ENCODE measurements around the gene OXT.
A peak's percentile ranks its signal among the peaks of the same experiment; 100 is the strongest.
"Not testable (repeated sequence)": the region's sequence is repeated elsewhere in the genome, so short reads cannot be mapped to it uniquely, and the experiment has no call there.

OXT gene

GRCh38 chr20:3071610-3072529, at the start of gene OXT:
TSS of gene OXT (plus strand) at chr20:3071620. CDS start at chr20:3071656, 36 bp downstream.
- DNase-seq (ENCODE audit: low read depth, low spot score) = no peak

- no peak for DNase-seq (ENCODE audit: low read depth, low spot score)
These were observed 49.6 kb upstream of the OXT start for GRCh38 chr20:3021777-3022176.

DNA sequence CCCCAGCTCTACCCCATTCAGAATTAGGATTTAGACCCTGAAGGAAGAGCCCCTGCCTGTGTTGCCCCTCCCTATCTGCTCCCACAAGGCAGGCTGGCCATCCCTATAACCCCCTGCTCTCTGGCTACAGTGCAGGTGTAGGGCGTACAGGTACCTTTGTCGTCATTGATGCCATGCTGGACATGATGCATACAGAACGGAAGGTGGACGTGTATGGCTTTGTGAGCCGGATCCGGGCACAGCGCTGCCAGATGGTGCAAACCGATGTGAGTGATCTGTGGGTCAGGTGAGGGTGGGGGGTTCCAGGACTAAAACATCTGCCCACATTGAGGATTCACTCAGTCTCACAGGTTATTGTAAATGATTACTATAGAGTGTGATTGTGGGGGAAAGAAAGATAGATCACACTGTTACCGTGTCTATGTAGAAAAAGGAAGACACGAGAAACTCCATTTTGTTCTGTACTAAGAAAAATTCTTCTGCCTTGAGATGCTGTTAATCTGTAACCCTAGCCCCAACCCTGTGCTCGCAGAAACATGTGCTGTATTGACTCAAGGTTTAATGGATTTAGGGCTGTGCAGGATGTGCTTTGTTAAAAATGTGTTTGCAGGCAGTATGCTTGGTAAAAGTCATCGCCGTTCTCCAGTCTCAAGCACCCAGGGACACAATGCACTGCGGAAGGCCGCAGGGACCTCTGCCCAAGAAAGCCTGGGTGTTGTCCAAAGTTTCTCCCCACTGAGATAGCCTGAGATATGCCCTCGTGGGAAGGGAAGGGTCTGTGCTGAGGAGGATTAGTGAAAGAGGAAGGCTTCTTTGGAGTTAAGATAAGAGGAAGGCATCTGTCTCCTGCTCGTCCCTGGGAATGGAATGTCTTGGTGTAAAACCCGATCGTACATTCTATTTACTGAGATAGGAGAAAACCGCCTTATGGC, 48.6 kb upstream of the OXT start:
- DNase-seq (ENCODE audit: low read depth, low spot score) = not testable (repeated sequence)

DNA sequence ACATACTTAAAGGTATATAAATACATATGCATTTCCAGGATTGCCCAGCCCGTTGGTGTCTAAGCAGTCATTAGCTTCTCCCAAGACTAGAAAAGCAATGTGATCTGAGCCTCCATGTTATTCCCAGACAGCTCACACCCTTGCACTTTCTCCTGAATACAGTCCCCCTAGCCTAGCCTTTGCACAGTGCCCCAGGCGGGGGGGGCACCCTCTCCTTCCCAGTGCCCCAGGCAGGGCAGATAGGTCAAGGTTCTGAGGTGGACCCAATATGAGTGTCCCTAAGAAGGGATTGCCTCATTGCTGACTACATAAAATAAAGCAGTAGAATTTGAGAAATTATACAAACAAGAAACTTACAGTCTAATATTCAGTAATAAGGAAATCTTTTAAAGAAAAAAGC, 43.4 kb upstream of the OXT start:
- no peak for DNase-seq (ENCODE audit: low read depth, low spot score)

GRCh38 chr20:3031524-3032147, 39.8 kb upstream of the OXT start:
- no peak for DNase-seq (ENCODE audit: low read depth, low spot score)

GRCh38 chr20:3032624-3033023, 38.8 kb upstream of the OXT start:
- no peak for DNase-seq (ENCODE audit: low read depth, low spot score)

DNA sequence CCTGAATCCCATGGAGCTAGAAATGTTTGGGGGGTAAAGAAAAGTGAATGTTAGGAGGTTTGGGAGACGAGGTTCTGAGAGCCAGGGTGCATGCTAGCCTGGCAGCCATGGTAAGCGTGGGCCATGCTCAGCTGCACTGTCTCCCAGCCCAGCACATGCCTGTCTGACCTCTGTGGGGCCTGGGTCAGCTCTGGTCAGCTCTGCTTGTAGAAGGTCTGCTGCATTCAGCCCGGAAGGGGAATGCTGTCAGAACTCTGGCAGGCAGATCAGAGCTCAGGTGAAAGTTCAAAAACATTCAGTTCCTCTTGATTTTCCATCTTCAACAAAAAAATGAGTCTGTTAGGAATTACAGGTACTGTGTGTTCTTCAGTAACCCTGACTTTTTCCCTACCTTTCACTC, 33.8 kb upstream of the OXT start:
- DNase-seq (ENCODE audit: low read depth, low spot score) = no peak

DNA sequence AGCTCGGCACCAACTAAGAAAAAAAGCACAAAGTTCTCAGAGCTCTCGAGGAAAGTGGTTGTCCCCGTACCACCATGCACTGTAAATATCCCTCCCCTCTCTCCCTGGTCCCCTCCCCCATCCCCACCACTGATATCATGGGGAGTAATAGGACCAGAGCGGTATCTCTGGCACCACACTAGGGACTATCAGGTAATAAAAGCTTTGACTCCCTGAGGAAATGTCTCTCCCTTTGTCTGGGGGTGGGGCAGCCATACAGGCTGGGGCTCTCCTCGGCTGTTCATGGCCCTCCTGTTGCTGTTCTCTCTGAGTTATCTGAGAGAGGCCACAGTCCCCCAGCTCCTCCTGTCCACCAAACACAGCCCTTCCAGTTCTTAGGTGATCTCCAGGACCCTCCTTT, 33.0 kb upstream of the OXT start:
- DNase-seq (ENCODE audit: low read depth, low spot score) = no peak

DNA sequence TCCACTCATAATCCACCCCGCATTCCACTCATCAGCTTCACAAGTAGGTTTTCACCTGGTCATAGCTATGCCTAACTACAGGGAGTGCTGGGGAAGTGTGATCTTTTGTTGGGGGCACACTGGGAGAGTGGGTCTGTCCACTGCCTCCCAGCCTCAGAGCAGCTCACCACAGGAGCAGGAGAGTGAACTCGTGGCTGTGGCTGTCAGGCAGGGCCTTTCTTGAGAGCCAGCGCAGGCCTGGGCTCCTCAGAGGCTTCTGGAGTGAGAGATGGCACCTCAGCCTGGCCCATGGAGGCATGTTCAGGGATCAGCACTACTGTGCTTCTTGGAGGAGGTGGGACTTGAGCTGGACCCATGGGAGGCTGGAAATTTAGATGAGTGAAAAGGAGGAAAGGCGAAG, 32.0 kb upstream of the OXT start:
- no peak for DNase-seq (ENCODE audit: low read depth, low spot score)

- DNase-seq (ENCODE audit: low read depth, low spot score) = no peak
These were observed 31.3 kb upstream of the OXT start for GRCh38 chr20:3040086-3040485.

DNA sequence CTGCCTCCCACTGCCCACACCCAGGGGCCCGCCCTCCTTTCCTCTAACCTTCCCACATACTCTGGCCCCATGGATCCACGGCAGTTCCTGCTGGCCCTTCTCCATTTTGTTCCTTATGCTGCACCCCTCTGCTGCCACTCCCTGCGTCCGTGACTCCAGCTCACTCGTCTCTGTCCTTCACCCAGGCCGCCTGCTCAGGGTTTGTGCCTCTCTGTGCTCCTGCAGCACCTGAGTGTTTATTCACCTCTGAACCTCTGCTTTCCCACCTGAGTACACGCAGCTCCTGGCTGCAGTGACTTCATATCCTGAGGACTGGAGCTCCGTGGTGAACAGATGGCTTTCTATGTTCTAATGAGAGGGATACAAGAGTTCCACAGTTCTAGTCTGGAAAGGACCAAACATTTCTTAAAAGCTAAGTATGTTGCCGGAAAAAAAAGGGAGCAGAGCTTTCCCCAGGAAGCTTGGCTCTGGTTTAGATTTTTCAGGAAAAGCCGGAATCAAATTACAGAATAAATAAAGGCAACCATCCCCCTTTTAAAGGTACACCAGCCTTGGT, 29.5 kb upstream of the OXT start:
- no peak for DNase-seq (ENCODE audit: low read depth, low spot score)

GRCh38 chr20:3042625-3043024, 28.8 kb upstream of the OXT start:
- no peak for DNase-seq (ENCODE audit: low read depth, low spot score)

- no peak for DNase-seq (ENCODE audit: low read depth, low spot score)
These were observed 28.1 kb upstream of the OXT start, which contains the start of gene GNRH2 for GRCh38 chr20:3043322-3043721. TSS of gene GNRH2 (plus strand) at chr20:3043622. CDS start at chr20:3044415, 793 bp downstream.

- DNase-seq (ENCODE audit: low read depth, low spot score) = no peak
These were observed 27.0 kb upstream of the OXT start for GRCh38 chr20:3044336-3044965.

- DNase-seq (ENCODE audit: low read depth, low spot score) = peak; percentile 49
These were observed 26.2 kb upstream of the OXT start for GRCh38 chr20:3045042-3045815.

GRCh38 chr20:3045816-3046676, 25.4 kb upstream of the OXT start, which contains the start of gene MRPS26:
TSS of gene MRPS26 (plus strand) at chr20:3046052. CDS start at chr20:3046069, 17 bp downstream.
- DNase-seq (ENCODE audit: low read depth, low spot score) = peak; percentile 51

- DNase-seq (ENCODE audit: low read depth, low spot score) = no peak
These were observed 24.6 kb upstream of the OXT start for GRCh38 chr20:3046677-3047462.

Data from smooth muscle cell of the brain vasculature (primary cell).